Activated CD4-positive, alpha-beta T cell treated with anti-CD3 and anti-CD28 coated beads, Interleukin-2, amount 10 ng/mL, durations not matched to agents 7 days and 5 days (primary cell): ENCODE results near the gene GRIK4. TPM values are rescaled to one million over a fixed set of nuclear protein-coding genes. Genes with fewer than 3 reads are reported as not detected.

Source experiments
- CTCF ChIA-PET: fragments of 350-600 bp; sonication (Branson Sonifier 250); formaldehyde crosslinking; loops from one replicate; lab custom pipeline; 2021; ENCODE audit warnings: antibody characterized with exemption; lab: Charles Lee
- POLR2A ChIA-PET: fragments of 350-600 bp; sonication (Branson Sonifier 250); formaldehyde crosslinking; loops from one replicate; lab custom pipeline; 2021; ENCODE audit warnings: antibody characterized with exemption; lab: Charles Lee
- DNase-seq: peaks from one replicate; pipeline ENCODE4 v3.0.0-alpha.2; 2020
- H3K27ac Mint-ChIP-seq: one replicate; pipeline ENCODE4 v1.8.0; 2021; ENCODE audit warnings: mild to moderate bottlenecking, moderate library complexity, mixed read lengths
- H3K27me3 Mint-ChIP-seq: one replicate; pipeline ENCODE4 v1.8.0; 2021; ENCODE audit warnings: mixed read lengths
- H3K36me3 Mint-ChIP-seq: one replicate; pipeline ENCODE4 v1.8.0; 2021; ENCODE audit warnings: low read depth, mixed read lengths
- H3K4me1 Mint-ChIP-seq: one replicate; pipeline ENCODE4 v1.8.0; 2021; ENCODE audit warnings: mixed read lengths
- H3K4me3 Mint-ChIP-seq: one replicate; pipeline ENCODE4 v1.8.0; 2021; ENCODE audit warnings: mild to moderate bottlenecking, moderate library complexity, mixed read lengths
- H3K9me3 Mint-ChIP-seq: one replicate; pipeline ENCODE4 v1.8.0; 2021; ENCODE audit warnings: mixed read lengths
- total RNA-seq, 2 experiments: library from RNA; stranded (reverse); gene quantifications; one replicate each; pipeline ENCODE4 v1.2.3, GENCODE V29; 2021

GRIK4 gene
- total RNA-seq, 2 experiments from 2014 or later: not detected

- Mint-ChIP-seq H3K36me3 (no peaks in the 10 kb centered on the region), H3K4me1 (no peaks in the 10 kb centered on the region), H3K27ac (no peak overlapping the region), H3K9me3 (no peaks in the 10 kb centered on the region), H3K4me3 (no peak overlapping the region), H3K27me3 (peaks cover 29% of the 10 kb centered on the region)
- POLR2A ChIA-PET: no interaction called here
- no peak for DNase-seq
- CTCF ChIA-PET: no interaction called here
Measured at GRCh38 chr11:120688163-120688562, 176.6 kb downstream of the GRIK4 start.

- Mint-ChIP-seq H3K4me3 (no peak overlapping the region), H3K9me3 (no peaks in the 10 kb centered on the region), H3K27me3 (peaks cover 21% of the 10 kb centered on the region), H3K36me3 (no peaks in the 10 kb centered on the region), H3K4me1 (no peaks in the 10 kb centered on the region), H3K27ac (no peak overlapping the region)
- DNase-seq: no peak
- POLR2A ChIA-PET: no interaction called here
- CTCF ChIA-PET: no interaction called here
Measured at GRCh38 chr11:120689596-120690275, 178.2 kb downstream of the GRIK4 start.

GRCh38 chr11:120690406-120690805, 178.9 kb downstream of the GRIK4 start:
- no peak for DNase-seq
- Mint-ChIP-seq H3K9me3 (no peaks in the 10 kb centered on the region), H3K27me3 (peaks cover 21% of the 10 kb centered on the region), H3K4me1 (no peaks in the 10 kb centered on the region), H3K27ac (no peak overlapping the region), H3K36me3 (no peaks in the 10 kb centered on the region), H3K4me3 (no peak overlapping the region)
- ChIA-PET CTCF (no interaction called here), POLR2A (no interaction called here)

GRCh38 chr11:120694726-120695125, 183.2 kb downstream of the GRIK4 start:
- no peak overlapping the region for H3K27ac Mint-ChIP-seq
- H3K36me3 Mint-ChIP-seq: no peaks in the 10 kb centered on the region
- ChIA-PET POLR2A (no interaction called here), CTCF (no interaction called here)
- H3K27me3 Mint-ChIP-seq: peaks cover 3% of the 10 kb centered on the region
- no peak for DNase-seq
- no peaks in the 10 kb centered on the region for H3K9me3 Mint-ChIP-seq
- no peaks in the 10 kb centered on the region for H3K4me1 Mint-ChIP-seq
- no peak overlapping the region for H3K4me3 Mint-ChIP-seq

GRCh38 chr11:120695426-120695825, 183.9 kb downstream of the GRIK4 start:
- no peak overlapping the region for H3K4me3 Mint-ChIP-seq
- no peak for DNase-seq
- no peaks in the 10 kb centered on the region for H3K36me3 Mint-ChIP-seq
- ChIA-PET CTCF (no interaction called here), POLR2A (no interaction called here)
- H3K9me3 Mint-ChIP-seq: no peaks in the 10 kb centered on the region
- peaks cover 3% of the 10 kb centered on the region for H3K27me3 Mint-ChIP-seq
- H3K27ac Mint-ChIP-seq: no peak overlapping the region
- no peaks in the 10 kb centered on the region for H3K4me1 Mint-ChIP-seq

- POLR2A ChIA-PET: no interaction called here
- CTCF ChIA-PET: interaction anchor here (1.1 kb wide), 1 partner anchor 9 kb away, joined by 3 read pairs; no protein-coding TSS in a partner anchor
- no peaks in the 10 kb centered on the region for H3K9me3 Mint-ChIP-seq
- H3K27ac Mint-ChIP-seq: no peak overlapping the region
- no peak overlapping the region for H3K4me3 Mint-ChIP-seq
- no peaks in the 10 kb centered on the region for H3K4me1 Mint-ChIP-seq
- H3K27me3 Mint-ChIP-seq: peaks cover 3% of the 10 kb centered on the region
- no peak for DNase-seq
- H3K36me3 Mint-ChIP-seq: no peaks in the 10 kb centered on the region
Measured at GRCh38 chr11:120695939-120696338, 184.4 kb downstream of the GRIK4 start.

- no peak for DNase-seq
- Mint-ChIP-seq H3K27me3 (peaks cover 3% of the 10 kb centered on the region), H3K4me1 (no peaks in the 10 kb centered on the region), H3K36me3 (no peaks in the 10 kb centered on the region), H3K4me3 (no peak overlapping the region), H3K9me3 (no peaks in the 10 kb centered on the region), H3K27ac (no peak overlapping the region)
- CTCF ChIA-PET: interaction anchor here (1.1 kb wide), 1 partner anchor 8 kb away, joined by 3 read pairs; no protein-coding TSS in a partner anchor
- POLR2A ChIA-PET: no interaction called here
Measured at GRCh38 chr11:120696597-120697218, 185.2 kb downstream of the GRIK4 start.

- POLR2A ChIA-PET: no interaction called here
- Mint-ChIP-seq H3K36me3 (no peaks in the 10 kb centered on the region), H3K4me1 (no peaks in the 10 kb centered on the region), H3K9me3 (no peaks in the 10 kb centered on the region), H3K27ac (no peak overlapping the region), H3K4me3 (no peak overlapping the region), H3K27me3 (no peaks in the 10 kb centered on the region)
- no peak for DNase-seq
- CTCF ChIA-PET: no interaction called here
Measured at GRCh38 chr11:120698918-120699317, 187.4 kb downstream of the GRIK4 start.

- Mint-ChIP-seq H3K4me1 (no peaks in the 10 kb centered on the region), H3K27ac (no peak overlapping the region), H3K36me3 (no peaks in the 10 kb centered on the region), H3K9me3 (no peaks in the 10 kb centered on the region), H3K27me3 (no peaks in the 10 kb centered on the region), H3K4me3 (no peak overlapping the region)
- CTCF ChIA-PET: no interaction called here
- DNase-seq: no peak
- POLR2A ChIA-PET: no interaction called here
Measured at GRCh38 chr11:120702656-120703055, 191.1 kb downstream of the GRIK4 start.

- Mint-ChIP-seq H3K4me3 (no peak overlapping the region), H3K27ac (no peak overlapping the region), H3K4me1 (no peaks in the 10 kb centered on the region), H3K27me3 (no peaks in the 10 kb centered on the region), H3K9me3 (peaks cover 3% of the 10 kb centered on the region), H3K36me3 (no peaks in the 10 kb centered on the region)
- ChIA-PET CTCF (no interaction called here), POLR2A (no interaction called here)
- DNase-seq: no peak
Measured at GRCh38 chr11:120703358-120704152, 192.0 kb downstream of the GRIK4 start.

- Mint-ChIP-seq H3K27ac (no peak overlapping the region), H3K4me3 (no peak overlapping the region), H3K36me3 (no peaks in the 10 kb centered on the region), H3K4me1 (no peaks in the 10 kb centered on the region), H3K9me3 (peaks cover 3% of the 10 kb centered on the region), H3K27me3 (no peaks in the 10 kb centered on the region)
- ChIA-PET POLR2A (no interaction called here), CTCF (interaction anchor here (0.9 kb wide), 1 partner anchor 8 kb away, joined by 3 read pairs; no protein-coding TSS in a partner anchor)
- DNase-seq: no peak
Measured at GRCh38 chr11:120704256-120704750, 192.8 kb downstream of the GRIK4 start.

- H3K27me3 Mint-ChIP-seq: no peaks in the 10 kb centered on the region
- no peak overlapping the region for H3K4me3 Mint-ChIP-seq
- peaks cover 3% of the 10 kb centered on the region for H3K9me3 Mint-ChIP-seq
- DNase-seq: no peak
- no peak overlapping the region for H3K27ac Mint-ChIP-seq
- CTCF ChIA-PET: no interaction called here
- POLR2A ChIA-PET: no interaction called here
- H3K36me3 Mint-ChIP-seq: no peaks in the 10 kb centered on the region
- no peaks in the 10 kb centered on the region for H3K4me1 Mint-ChIP-seq
Measured at GRCh38 chr11:120706257-120706656, 194.7 kb downstream of the GRIK4 start.

GRCh38 chr11:120707098-120707497, 195.6 kb downstream of the GRIK4 start:
- H3K27me3 Mint-ChIP-seq: no peaks in the 10 kb centered on the region
- CTCF ChIA-PET: no interaction called here
- peaks cover 3% of the 10 kb centered on the region for H3K9me3 Mint-ChIP-seq
- no peaks in the 10 kb centered on the region for H3K36me3 Mint-ChIP-seq
- no peak overlapping the region for H3K27ac Mint-ChIP-seq
- no peaks in the 10 kb centered on the region for H3K4me1 Mint-ChIP-seq
- no peak overlapping the region for H3K4me3 Mint-ChIP-seq
- POLR2A ChIA-PET: no interaction called here
- no peak for DNase-seq
